ENCODE results near the gene DGCR8. TPM values are rescaled to one million over a fixed set of nuclear protein-coding genes. Genes with fewer than 3 reads are reported as not detected.

DGCR8 gene
- total RNA-seq, 1 experiment from 2014 or later: 41.7 TPM

DNA sequence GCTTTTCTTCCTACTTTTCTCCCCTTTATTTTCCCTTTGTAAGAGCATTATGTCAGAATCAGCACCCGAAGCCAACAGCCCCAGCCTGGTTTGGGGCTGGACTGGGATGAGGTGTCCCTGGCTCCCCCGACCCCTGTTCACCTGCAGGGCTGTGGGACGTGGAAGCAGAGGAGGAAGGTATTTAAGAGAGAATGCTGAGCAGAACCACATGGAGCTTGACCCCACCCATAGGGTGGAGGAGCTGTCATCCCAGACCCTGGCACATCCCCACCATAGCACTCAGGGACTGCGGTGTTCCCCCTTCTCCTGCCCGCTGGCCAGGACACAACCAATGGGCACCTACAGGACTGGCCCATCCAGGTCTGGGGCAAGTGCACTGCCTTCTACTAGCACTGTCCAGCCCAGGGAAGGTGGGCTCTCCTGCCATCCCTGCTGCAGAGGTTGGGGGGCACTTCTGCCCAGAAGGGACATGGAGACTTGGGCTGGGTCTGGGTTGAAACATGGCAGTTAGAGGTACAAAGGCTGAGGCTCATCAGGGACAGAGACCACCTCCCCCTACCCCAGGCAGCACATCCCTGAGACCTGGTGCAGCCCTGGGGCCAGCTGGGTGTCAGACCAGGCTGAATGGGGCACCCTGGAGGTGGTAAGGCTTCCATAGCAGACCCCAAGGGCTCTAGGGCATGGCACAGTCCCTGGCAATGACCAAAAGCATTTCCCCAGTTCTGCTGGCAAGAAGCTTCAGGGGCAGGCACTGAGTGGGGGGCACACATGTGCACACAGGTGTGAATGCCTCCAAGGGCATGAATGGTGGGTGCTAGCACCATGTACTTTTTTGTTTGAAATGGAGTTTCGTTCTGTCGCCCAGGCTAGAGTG, 39.5 kb upstream of the DGCR8 start:
- Histone ChIP-seq H3K36me3 (ENCODE audit: low read depth, low read length) (no peaks in the 10 kb centered on the region; the same call in 1 of the 2 replicates), H4K20me1 (ENCODE audit: low read length) (no peaks in the 10 kb centered on the region), H3K79me2 (ENCODE audit: low read length) (no peaks in the 10 kb centered on the region), H3K9me3 (ENCODE audit: low read length) (no peaks in the 10 kb centered on the region), H3K4me3 (ENCODE audit: low read length) (no peak overlapping the region), H3F3A (ENCODE audit: low read length, unreplicated experiment) (no peaks in the 10 kb centered on the region), H3K4me2 (ENCODE audit: low read length) (no peak overlapping the region), H3K9ac (ENCODE audit: low read length) (no peak overlapping the region), H3K4me1 (ENCODE audit: insufficient read depth, low read length) (no peaks in the 10 kb centered on the region), H3K27ac (ENCODE audit: low read length) (no peak overlapping the region), H2AFZ (ENCODE audit: low read length) (no peak overlapping the region), H3K27me3 (ENCODE audit: low read length) (no peaks in the 10 kb centered on the region), H3K9me2 (replicated peaks; ENCODE audit: low read length) (no peaks in the 10 kb centered on the region)
- DNase-seq (no peak), ATAC-seq (no peak)
- intact Hi-C loops (cut with micrococcal nuclease): no loop called here
- no TSS peak for BruUV-seq (replicated peaks)
- CTCF ChIA-PET: no interaction called here
- POLR2A ChIA-PET (ENCODE audit: unreplicated experiment): interaction anchor here (0.8 kb wide), 1 partner anchor 54 kb away, joined by 10 read pairs; no protein-coding TSS in a partner anchor
- TF ChIP-seq, protein P1, sequence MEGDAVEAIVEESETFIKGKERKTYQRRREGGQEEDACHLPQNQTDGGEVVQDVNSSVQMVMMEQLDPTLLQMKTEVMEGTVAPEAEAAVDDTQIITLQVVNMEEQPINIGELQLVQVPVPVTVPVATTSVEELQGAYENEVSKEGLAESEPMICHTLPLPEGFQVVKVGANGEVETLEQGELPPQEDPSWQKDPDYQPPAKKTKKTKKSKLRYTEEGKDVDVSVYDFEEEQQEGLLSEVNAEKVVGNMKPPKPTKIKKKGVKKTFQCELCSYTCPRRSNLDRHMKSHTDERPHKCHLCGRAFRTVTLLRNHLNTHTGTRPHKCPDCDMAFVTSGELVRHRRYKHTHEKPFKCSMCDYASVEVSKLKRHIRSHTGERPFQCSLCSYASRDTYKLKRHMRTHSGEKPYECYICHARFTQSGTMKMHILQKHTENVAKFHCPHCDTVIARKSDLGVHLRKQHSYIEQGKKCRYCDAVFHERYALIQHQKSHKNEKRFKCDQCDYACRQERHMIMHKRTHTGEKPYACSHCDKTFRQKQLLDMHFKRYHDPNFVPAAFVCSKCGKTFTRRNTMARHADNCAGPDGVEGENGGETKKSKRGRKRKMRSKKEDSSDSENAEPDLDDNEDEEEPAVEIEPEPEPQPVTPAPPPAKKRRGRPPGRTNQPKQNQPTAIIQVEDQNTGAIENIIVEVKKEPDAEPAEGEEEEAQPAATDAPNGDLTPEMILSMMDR (conservative IDR thresholded peaks at IDR 0.05; ENCODE audit: low read depth, low read length): no peak
- TF ChIP-seq EZH2 (IDR thresholded peaks at IDR 0.05; ENCODE audit: low read length, unreplicated experiment) (no peak), EZH2phosphoT487 (IDR thresholded peaks at IDR 0.05; ENCODE audit: borderline replicate concordance, low read length) (no peak)

DNA sequence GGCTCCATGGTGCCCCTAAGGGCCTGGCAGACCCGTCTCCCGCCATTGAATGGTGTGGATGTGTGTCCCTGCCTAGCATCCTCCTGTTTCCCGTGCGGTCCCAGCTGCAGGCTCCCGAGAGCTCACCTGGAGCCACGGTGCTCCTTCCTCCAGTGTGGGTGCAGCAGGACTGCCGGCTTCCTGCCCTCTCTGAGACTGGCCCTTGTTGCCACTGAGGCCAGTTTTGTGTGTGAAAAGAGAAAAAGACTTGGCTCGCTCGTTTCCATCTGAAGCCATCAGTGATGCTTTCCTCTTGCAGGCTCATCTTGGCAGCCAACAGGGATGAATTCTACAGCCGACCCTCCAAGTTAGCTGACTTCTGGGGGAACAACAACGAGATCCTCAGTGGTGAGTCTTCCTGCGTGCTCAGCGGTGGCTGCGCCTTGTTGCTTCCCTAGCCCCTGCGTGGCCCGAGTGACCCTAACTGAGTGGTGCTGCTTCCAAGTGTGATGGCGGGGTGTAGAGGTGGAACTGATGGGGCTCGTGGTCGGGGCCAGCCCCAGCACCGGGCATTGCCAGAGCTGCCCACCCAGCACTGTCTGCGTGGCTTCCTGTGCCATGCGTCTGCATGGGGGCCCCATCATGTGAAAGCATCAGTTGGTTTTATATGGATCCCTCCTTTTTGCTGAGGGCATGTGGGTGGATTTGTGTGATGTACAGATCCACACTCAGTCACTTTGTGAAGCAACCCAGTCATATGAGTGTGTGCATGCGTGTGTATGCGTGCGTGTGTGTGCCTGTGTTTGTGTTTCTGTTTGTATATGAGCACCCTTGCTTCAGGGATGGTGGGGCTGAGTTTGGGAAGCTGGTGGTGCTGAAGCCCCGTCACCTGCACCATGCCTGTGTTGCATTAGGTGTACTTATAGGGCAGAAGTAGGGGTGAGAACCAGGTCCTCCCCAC, 36.7 kb upstream of the DGCR8 start:
- CTCF ChIA-PET: no interaction called here
- TF ChIP-seq EZH2phosphoT487 (IDR thresholded peaks at IDR 0.05; ENCODE audit: borderline replicate concordance, low read length) (no peak), EZH2 (IDR thresholded peaks at IDR 0.05; ENCODE audit: low read length, unreplicated experiment) (no peak)
- TF ChIP-seq, protein P1 (conservative IDR thresholded peaks at IDR 0.05; ENCODE audit: low read depth, low read length): no peak
- Histone ChIP-seq H3K36me3 (ENCODE audit: low read depth, low read length) (no peaks in the 10 kb centered on the region), H4K20me1 (ENCODE audit: low read length) (no peaks in the 10 kb centered on the region), H2AFZ (ENCODE audit: low read length) (no peak overlapping the region), H3K4me2 (ENCODE audit: low read length) (no peak overlapping the region), H3K9ac (ENCODE audit: low read length) (no peak overlapping the region), H3K27me3 (ENCODE audit: low read length) (no peaks in the 10 kb centered on the region), H3F3A (ENCODE audit: low read length, unreplicated experiment) (no peaks in the 10 kb centered on the region), H3K79me2 (ENCODE audit: low read length) (no peaks in the 10 kb centered on the region), H3K4me1 (ENCODE audit: insufficient read depth, low read length) (no peaks in the 10 kb centered on the region), H3K4me3 (ENCODE audit: low read length) (no peak overlapping the region), H3K9me3 (ENCODE audit: low read length) (no peaks in the 10 kb centered on the region), H3K27ac (ENCODE audit: low read length) (no peak overlapping the region), H3K9me2 (replicated peaks; ENCODE audit: low read length) (no peaks in the 10 kb centered on the region)
- no TSS peak for BruUV-seq (replicated peaks)
- DNase-seq (no peak), ATAC-seq (no peak)
- POLR2A ChIA-PET (ENCODE audit: unreplicated experiment): no interaction called here
- intact Hi-C loops (cut with micrococcal nuclease): no loop called here
